OCI-LY1 (cell line): ENCODE results near the gene MUC12.
"Not testable (repeated sequence)": the region's sequence is repeated elsewhere in the genome, so short reads cannot be mapped to it uniquely, and the experiment has no call there.

Experiments
- H2AFZ ChIP-seq: fragments of 200-600 bp; sonication (generic), shearing (Covaris generic); 2 replicates; pipeline ENCODE4 v1.6.0; 2014; ENCODE audit warnings: antibody characterized with exemption, mild to moderate bottlenecking, low read length
- H3F3A ChIP-seq: fragments of 200-600 bp; sonication (generic), shearing (Covaris generic); 2 replicates; pipeline ENCODE4 v1.6.0; 2014; ENCODE audit warnings: mild to moderate bottlenecking, antibody characterized with exemption, low read length, moderate library complexity; ENCODE audit not compliant: insufficient read depth
- H3K27ac ChIP-seq: fragments of 200-600 bp; sonication (generic); 2 replicates; pipeline ENCODE4 v1.5.1; 2014; ENCODE audit warnings: low read length, mixed run types, mild to moderate bottlenecking, low read depth; ENCODE audit not compliant: poor library complexity, severe bottlenecking
- H3K27me3 ChIP-seq: fragments of 200-600 bp; sonication (generic); 2 replicates; pipeline ENCODE4 v1.6.0; 2014; ENCODE audit warnings: antibody characterized with exemption, mild to moderate bottlenecking, low read length, moderate library complexity; ENCODE audit not compliant: insufficient read depth
- H3K36me3 ChIP-seq: fragments of 200-600 bp; sonication (generic); 2 replicates; pipeline ENCODE4 v1.6.1; 2014; ENCODE audit warnings: mild to moderate bottlenecking, antibody characterized with exemption, low read length, moderate library complexity, mixed read lengths; ENCODE audit not compliant: insufficient read depth
- H3K4me1 ChIP-seq: fragments of 200-600 bp; sonication (generic); 2 replicates; pipeline ENCODE4 v1.5.1; 2014; ENCODE audit warnings: mild to moderate bottlenecking, low read length, moderate library complexity; ENCODE audit not compliant: insufficient read depth, severe bottlenecking
- H3K4me2 ChIP-seq: fragments of 200-600 bp; sonication (generic), shearing (Covaris generic); 2 replicates; pipeline ENCODE4 v1.6.1; 2014; ENCODE audit warnings: low read length
- H3K4me3 ChIP-seq: fragments of 200-600 bp; sonication (generic); 2 replicates; pipeline ENCODE4 v1.5.1; 2014; ENCODE audit warnings: low read length, low read depth, mild to moderate bottlenecking, mixed read lengths; ENCODE audit not compliant: poor library complexity, severe bottlenecking
- H3K79me2 ChIP-seq: fragments of 200-600 bp; shearing (Covaris generic); 2 replicates; pipeline ENCODE4 v1.6.1; 2016; ENCODE audit warnings: mixed run types, low read length, mixed read lengths; ENCODE audit not compliant: insufficient read depth
- H3K9ac ChIP-seq: fragments of 200-600 bp; sonication (generic), shearing (Covaris generic); 2 replicates; pipeline ENCODE4 v1.6.1; 2014; ENCODE audit warnings: mild to moderate bottlenecking, low read length, mixed read lengths
- H3K9me2 ChIP-seq: fragments of 200-600 bp; sonication (generic), shearing (Covaris generic); 2 replicates; pipeline ENCODE4 v1.6.1; 2014; ENCODE audit warnings: low read depth, mild to moderate bottlenecking, low read length, mixed read lengths
- H3K9me3 ChIP-seq: fragments of 200-600 bp; shearing (Covaris generic); 2 replicates; pipeline ENCODE4 v1.6.1; 2014; ENCODE audit warnings: low read length, mixed read lengths
- H4K20me1 ChIP-seq: fragments of 200-600 bp; sonication (generic), shearing (Covaris generic); 2 replicates; pipeline ENCODE4 v1.6.0; 2016; ENCODE audit warnings: mild to moderate bottlenecking, low read length; ENCODE audit not compliant: insufficient read depth
- CTCF ChIP-seq: fragments of 200-600 bp; sonication (generic), shearing (Covaris generic); IDR thresholded peaks from 2 replicates; pipeline ENCODE4 v1.5.1; 2017; ENCODE audit warnings: mild to moderate bottlenecking, antibody characterized with exemption, low read length, moderate library complexity, mixed read lengths
- EZH2 ChIP-seq: fragments of 200-600 bp; sonication (generic), shearing (Covaris generic); IDR thresholded peaks from 2 replicates; pipeline ENCODE4 v1.8.0; 2017; ENCODE audit warnings: borderline replicate concordance, mixed run types, mild to moderate bottlenecking, antibody characterized with exemption, low read length, moderate library complexity, mixed read lengths

The MUC12 gene

GRCh38 chr7:100969066-100969615, at the start of gene MUC12:
Gene MUC12, plus strand, starts transcription at chr7:100969565. Its CDS starts 58 bp downstream, at chr7:100969623.
- H3K27ac ChIP-seq = no peak within 1 kb of the TSS
- H3K79me2 ChIP-seq = no peaks in the 10 kb centered on the region
- H2AFZ ChIP-seq = no peak within 1 kb of the TSS
- H3K4me3 ChIP-seq = no peak within 1 kb of the TSS
- no peaks in the 10 kb centered on the region for H3K9me3 ChIP-seq
- H4K20me1 ChIP-seq = no peaks in the 10 kb centered on the region
- H3K27me3 ChIP-seq = no peaks in the 10 kb centered on the region
- H3K36me3 ChIP-seq = no peaks in the 10 kb centered on the region
- H3K9ac ChIP-seq = no peak within 1 kb of the TSS
- no peaks in the 10 kb centered on the region for H3K9me2 ChIP-seq
- H3K4me2 ChIP-seq = no peak within 1 kb of the TSS
- TF ChIP-seq EZH2 (no peak), CTCF (no peak)
- no peaks in the 10 kb centered on the region for H3K4me1 ChIP-seq
- H3F3A ChIP-seq = no peaks in the 10 kb centered on the region

- H3K4me3 ChIP-seq, H3K9me3 ChIP-seq, H3K9me2 ChIP-seq, H3K79me2 ChIP-seq, H4K20me1 ChIP-seq, H3K4me1 ChIP-seq, H3K27me3 ChIP-seq, H3F3A ChIP-seq, H3K4me2 ChIP-seq, H3K27ac ChIP-seq, H2AFZ ChIP-seq, H3K36me3 ChIP-seq, H3K9ac ChIP-seq: not testable (repeated sequence)
Observed at GRCh38 chr7:100919779-100920437, 49.5 kb upstream of the MUC12 start.

GRCh38 chr7:100921039-100921438, 48.3 kb upstream of the MUC12 start:
- Histone ChIP-seq H3F3A (no peaks in the 10 kb centered on the region), H3K27ac (no peak overlapping the region), H3K9me3 (no peaks in the 10 kb centered on the region), H3K4me1 (no peaks in the 10 kb centered on the region), H3K9ac (no peak overlapping the region), H3K27me3 (no peaks in the 10 kb centered on the region), H2AFZ (no peak overlapping the region), H4K20me1 (no peaks in the 10 kb centered on the region), H3K9me2 (no peaks in the 10 kb centered on the region), H3K79me2 (no peaks in the 10 kb centered on the region), H3K4me3 (no peak overlapping the region), H3K4me2 (no peak overlapping the region), H3K36me3 (no peaks in the 10 kb centered on the region)
- TF ChIP-seq CTCF = no peak
- no peak for TF ChIP-seq EZH2

- not testable (repeated sequence) for H3K27me3 ChIP-seq, H3K4me2 ChIP-seq, H4K20me1 ChIP-seq, H3K79me2 ChIP-seq, H3K36me3 ChIP-seq, H3K9ac ChIP-seq, H3K27ac ChIP-seq, H3K4me3 ChIP-seq, H3F3A ChIP-seq, H2AFZ ChIP-seq, H3K9me3 ChIP-seq, H3K4me1 ChIP-seq, H3K9me2 ChIP-seq
Observed at GRCh38 chr7:100923616-100924015, 45.7 kb upstream of the MUC12 start.
